ENCODE results near the gene LDLR.

- TF ChIP-seq CTCF (IDR thresholded peaks at IDR 0.05), result no peak
- TF ChIP-seq EZH2 (IDR thresholded peaks at IDR 0.05), result no peak
Measured at GRCh38 chr19:11131471-11131870, 42.2 kb downstream of the LDLR start.
